HCT116 (cell line): ENCODE results near the gene TMEM125. TPM values are rescaled to one million over a fixed set of nuclear protein-coding genes. Genes with fewer than 3 reads are reported as not detected.

Experiments
- ATAC-seq: fragments of 200-7000 bp; cut with Tn5 transposase; 2 replicates; pipeline ENCODE4 v1.9.1; 2020; ENCODE audit warnings: mild to moderate bottlenecking, moderate library complexity
- BruUV-seq: library from RNA; stranded (reverse); fragments of 400-500 nt; replicated peaks from 2 replicates; lab custom pipeline; 2021; lab: Mats Ljungman, UMichigan
- CTCF ChIA-PET: fragments of 300-600 bp; sonication (Branson Sonifier 250); formaldehyde crosslinking; loops from one replicate; lab custom pipeline; 2021; ENCODE audit warnings: antibody characterized with exemption; lab: Charles Lee
- POLR2A ChIA-PET: fragments of 300-600, 350-600 bp; sonication (Branson Sonifier 250); formaldehyde crosslinking; loops from one replicate; lab custom pipeline; 2021; ENCODE audit warnings: antibody characterized with exemption; lab: Charles Lee
- RAD21 ChIA-PET, 2 experiments: fragments of 300-600 bp; sonication (Branson Sonifier 250); formaldehyde crosslinking; loops; one replicate each; lab custom pipeline; 2023; ENCODE audit warnings: low total read pairs in 2 of 2; ENCODE audit not compliant: uncharacterized antibody in 2 of 2, unreplicated experiment in 2 of 2, low non-redundant PET in 1 of 2; lab: Charles Lee
- DNase-seq: peaks from one replicate; pipeline ENCODE4 v3.0.0-alpha.2; 2010; ENCODE audit warnings: low read depth, low spot score
- H2AFZ ChIP-seq: fragments of 200-600 bp; shearing (Covaris generic), sonication (generic); 2 replicates; pipeline ENCODE4 v1.6.1; 2017; ENCODE audit warnings: low read depth, mixed run types, mixed read lengths, antibody characterized with exemption, low read length; ENCODE audit not compliant: poor library complexity, severe bottlenecking
- H3K27ac ChIP-seq: 2 replicates; pipeline ENCODE4 v1.5.1; 2012; ENCODE audit warnings: low read depth, low read length
- H3K27me3 ChIP-seq: fragments of 200-600 bp; sonication (generic); 2 replicates; pipeline ENCODE4 v1.6.1; 2016; ENCODE audit warnings: mixed run types, low read length, mixed read lengths; ENCODE audit not compliant: insufficient read depth
- H3K36me3 ChIP-seq, 2 experiments: fragments of 200-500 bp in 1 of 2; fragments of 200-600 bp in 1 of 2; sonication (Bioruptor generic) in 1 of 2; sonication (generic) in 1 of 2; 2 replicates each; pipeline versions ENCODE4 v1.5.1 to v1.6.1; 2014 to 2016; ENCODE audit warnings: low read length in 2 of 2, inconsistent platforms in 1 of 2, mixed read lengths in 1 of 2, mixed run types in 1 of 2; ENCODE audit not compliant: insufficient read depth in 2 of 2, control insufficient read depth in 1 of 2
- H3K4me1 ChIP-seq, 2 experiments: fragments of 200-600 bp in 1 of 2; sonication (generic) in 1 of 2; 2 replicates each; pipeline versions ENCODE4 v1.5.1 to v1.6.1; 2012 to 2017; ENCODE audit warnings: low read length in 2 of 2, inconsistent platforms in 1 of 2, mild to moderate bottlenecking in 1 of 2, mixed read lengths in 1 of 2, mixed run types in 1 of 2, moderate library complexity in 1 of 2; ENCODE audit not compliant: insufficient read depth in 2 of 2, control insufficient read depth in 1 of 2
- H3K4me2 ChIP-seq: fragments of 200-600 bp; sonication (generic); 2 replicates; pipeline ENCODE4 v1.6.1; 2017; ENCODE audit warnings: mixed run types, low read length, mixed read lengths
- H3K4me3 ChIP-seq, 2 experiments: fragments of 200-600 bp in 1 of 2; sonication (generic) in 1 of 2; replicated peaks in 1 of 2; 2 replicates each; pipeline ENCODE4 v1.5.1; 2011 to 2016; ENCODE audit warnings: low read length in 2 of 2, control low read depth in 1 of 2, low read depth in 1 of 2, mild to moderate bottlenecking in 1 of 2, mixed read lengths in 1 of 2, mixed run types in 1 of 2
- H3K79me2 ChIP-seq: fragments of 200-600 bp; sonication (generic); 2 replicates; pipeline ENCODE4 v1.6.1; 2017; ENCODE audit warnings: mild to moderate bottlenecking, mixed run types, low read length, moderate library complexity, mixed read lengths; ENCODE audit not compliant: insufficient read depth
- H3K9ac ChIP-seq: fragments of 200-600 bp; sonication (generic); 2 replicates; pipeline ENCODE4 v1.6.1; 2016; ENCODE audit warnings: low read length, mixed read lengths
- H3K9me2 ChIP-seq: fragments of 200-600 bp; sonication (generic), shearing (Covaris generic); 2 replicates; pipeline ENCODE4 v1.6.1; 2017; ENCODE audit warnings: mixed run types, mild to moderate bottlenecking, moderate library complexity; ENCODE audit not compliant: insufficient read depth
- H3K9me3 ChIP-seq, 2 experiments: fragments of 200-500 bp in 1 of 2; fragments of 200-600 bp in 1 of 2; sonication (Bioruptor generic) in 1 of 2; sonication (generic) in 1 of 2; 2 replicates each; pipeline ENCODE4 v1.6.1; 2014 to 2017; ENCODE audit warnings: low read length in 2 of 2, mixed read lengths in 2 of 2, inconsistent platforms in 1 of 2, low read depth in 1 of 2, mild to moderate bottlenecking in 1 of 2, mixed run types in 1 of 2, moderate library complexity in 1 of 2; ENCODE audit not compliant: control insufficient read depth in 1 of 2, insufficient read depth in 1 of 2
- H4K20me1 ChIP-seq: fragments of 200-600 bp; sonication (generic), shearing (Covaris generic); 2 replicates; pipeline ENCODE4 v1.6.1; 2017; ENCODE audit warnings: mixed run types, mild to moderate bottlenecking, moderate library complexity; ENCODE audit not compliant: insufficient read depth
- CEBPB ChIP-seq: IDR thresholded peaks from 2 replicates; pipeline ENCODE4 v1.6.1; 2012; ENCODE audit warnings: low read depth
- EGR1 ChIP-seq: IDR thresholded peaks from 2 replicates; pipeline ENCODE4 v1.6.1; 2012; ENCODE audit warnings: low read depth
- ELF1 ChIP-seq: IDR thresholded peaks from 2 replicates; pipeline ENCODE4 v1.6.1; 2012; ENCODE audit warnings: low read depth, borderline replicate concordance
- EZH2 ChIP-seq: fragments of 200-600 bp; sonication (generic); IDR thresholded peaks from 2 replicates; pipeline ENCODE4 v1.6.1; 2017; ENCODE audit warnings: antibody characterized with exemption, mixed run types
- EZH2phosphoT487 ChIP-seq: fragments of 200-600 bp; IDR thresholded peaks from 2 replicates; pipeline ENCODE4 v1.6.1; 2018; ENCODE audit warnings: antibody characterized with exemption, borderline replicate concordance
- POLR2A ChIP-seq: IDR thresholded peaks from 2 replicates; pipeline ENCODE4 v1.7.0; 2011; ENCODE audit warnings: borderline replicate concordance; ENCODE audit not compliant: insufficient read depth, insufficient read length; ENCODE audit errors: extremely low read depth
- POLR2AphosphoS5 ChIP-seq: IDR thresholded peaks from 2 replicates; pipeline ENCODE4 v1.6.1; 2011; ENCODE audit warnings: mild to moderate bottlenecking, low read depth, low read length, moderate library complexity
- RAD21 ChIP-seq: IDR thresholded peaks from 2 replicates; pipeline ENCODE4 v1.6.1; 2012; ENCODE audit warnings: low read depth, mild to moderate bottlenecking
- SIN3A ChIP-seq: IDR thresholded peaks from 2 replicates; pipeline ENCODE4 v1.6.1; 2012; ENCODE audit warnings: low read depth
- SP1 ChIP-seq: IDR thresholded peaks from 2 replicates; pipeline ENCODE4 v1.6.1; 2012; ENCODE audit warnings: low read depth
- SRF ChIP-seq: IDR thresholded peaks from 2 replicates; pipeline ENCODE4 v1.6.1; 2012; ENCODE audit warnings: low read depth
- TCF7L2 ChIP-seq: IDR thresholded peaks from 2 replicates; pipeline ENCODE4 v1.7.0; 2011; ENCODE audit warnings: borderline replicate concordance, inconsistent platforms; ENCODE audit not compliant: insufficient read depth, insufficient read length; ENCODE audit errors: extremely low read depth
- YY1 ChIP-seq: IDR thresholded peaks from 2 replicates; pipeline ENCODE4 v1.6.1; 2011; ENCODE audit warnings: low read length, low read depth, moderate library complexity, mild to moderate bottlenecking; ENCODE audit not compliant: insufficient replicate concordance; ENCODE audit errors: extremely low read depth
- ZFX ChIP-seq: fragments of 450-650 bp; IDR thresholded peaks from 2 replicates; pipeline ENCODE4 v1.6.1; 2017
- ZNF274 ChIP-seq: fragments of 200-500 bp; sonication (Bioruptor generic); IDR thresholded peaks from 2 replicates; pipeline ENCODE4 v1.6.1; 2014; ENCODE audit warnings: mild to moderate bottlenecking, low read depth, low read length, inconsistent platforms
- intact Hi-C: fragments of 100-400 bp; cut with micrococcal nuclease; formaldehyde crosslinking; loops from 2 replicates; pipeline ENCODE4 v1.10.0; 2022
- total RNA-seq: library from RNA; stranded (reverse); gene quantifications from one replicate; pipeline ENCODE4 v1.2.1, GENCODE V29; 2021; ENCODE audit not compliant: unreplicated experiment
- TF ChIP-seq, protein P1 (sequence below): IDR thresholded peaks from 2 replicates; pipeline ENCODE4 v1.6.1; 2011; ENCODE audit warnings: mild to moderate bottlenecking, low read length, moderate library complexity; ENCODE audit not compliant: insufficient replicate concordance; ENCODE audit errors: extremely low read depth
- TF ChIP-seq, protein P2 (sequence below), 3 experiments: fragments of 200-600 bp in 1 of 3; sonication (generic) in 1 of 3; IDR thresholded peaks in 2 of 3; conservative IDR thresholded peaks in 1 of 3; 2 replicates each; pipeline ENCODE4 v1.5.1; 2012 to 2017; ENCODE audit warnings: low read depth in 2 of 3, low read length in 2 of 3, antibody characterized with exemption in 1 of 3, borderline replicate concordance in 1 of 3, control low read depth in 1 of 3, mild to moderate bottlenecking in 1 of 3, mixed read lengths in 1 of 3, mixed run types in 1 of 3, moderate library complexity in 1 of 3; ENCODE audit not compliant: insufficient read depth in 1 of 3

TMEM125 gene
- total RNA-seq, 1 experiment from 2014 or later, result 13.9 TPM

DNA sequence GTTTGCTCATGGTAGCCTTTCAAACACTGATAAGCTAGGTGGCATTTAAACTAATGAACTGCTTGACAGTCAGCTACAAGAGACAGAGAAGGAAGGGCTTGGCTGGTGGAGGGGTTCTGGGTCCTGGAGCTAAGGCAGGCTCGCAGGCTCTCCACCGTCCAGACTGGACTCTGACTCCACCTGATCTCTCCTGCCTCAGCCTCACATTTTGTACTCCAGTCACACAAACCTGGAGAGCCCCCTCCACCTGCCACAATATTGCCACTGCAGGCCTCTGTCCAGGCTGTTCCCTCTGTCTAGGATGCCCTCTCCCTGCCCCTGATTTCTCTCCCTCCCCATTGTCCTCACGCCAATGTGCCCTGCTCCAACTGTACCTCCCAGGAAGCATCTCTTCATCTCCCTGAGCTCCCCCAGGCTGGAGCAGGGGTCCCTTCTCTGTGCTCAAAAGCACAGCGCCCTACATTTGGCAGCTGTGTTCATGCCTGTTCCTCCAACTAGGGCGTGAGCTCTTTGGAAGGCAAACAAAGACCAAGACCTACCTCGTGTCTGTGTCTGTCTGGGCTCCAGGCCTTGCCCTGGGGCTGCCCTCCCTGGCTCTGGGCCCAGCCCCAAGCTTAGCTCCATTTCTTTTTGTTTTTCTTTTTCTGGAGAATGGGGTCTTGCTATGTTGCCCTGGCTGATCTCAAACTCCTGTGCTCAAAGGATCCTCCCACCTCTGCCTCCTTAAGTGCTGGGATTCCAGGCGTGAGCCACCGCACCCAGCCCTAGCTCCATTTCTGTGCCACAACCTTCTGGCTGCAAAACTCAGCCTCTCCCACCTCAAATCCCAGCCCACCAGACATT, 33.9 kb downstream of the TMEM125 start:
- peaks cover 0 to 7% of the 10 kb centered on the region in 2 experiments; a peak in 1 of 4 replicates for H3K4me1 ChIP-seq
- H3K9ac ChIP-seq, result no peak overlapping the region
- ChIA-PET CTCF (no interaction called here), POLR2A (no interaction called here), RAD21 (no interaction called here)
- intact Hi-C loops, result no loop called here
- no TSS peak for BruUV-seq
- H3K4me2 ChIP-seq, result no peak overlapping the region
- no peak overlapping the region for H3K4me3 ChIP-seq
- H3K36me3 ChIP-seq, result no peaks in the 10 kb centered on the region
- H4K20me1 ChIP-seq, result no peaks in the 10 kb centered on the region
- ATAC-seq (no peak), DNase-seq (no peak)
- H3K9me2 ChIP-seq, result no peaks in the 10 kb centered on the region
- TF ChIP-seq YY1 (no peak), EZH2 (no peak), RAD21 (no peak), SIN3A (no peak), CEBPB (no peak), EZH2phosphoT487 (no peak), POLR2AphosphoS5 (no peak)
- H3K9me3 ChIP-seq, result no peaks in the 10 kb centered on the region
- no peak overlapping the region for H2AFZ ChIP-seq
- no peaks in the 10 kb centered on the region for H3K79me2 ChIP-seq
- H3K27ac ChIP-seq, result no peak overlapping the region
- H3K27me3 ChIP-seq, result no peaks in the 10 kb centered on the region

DNA sequence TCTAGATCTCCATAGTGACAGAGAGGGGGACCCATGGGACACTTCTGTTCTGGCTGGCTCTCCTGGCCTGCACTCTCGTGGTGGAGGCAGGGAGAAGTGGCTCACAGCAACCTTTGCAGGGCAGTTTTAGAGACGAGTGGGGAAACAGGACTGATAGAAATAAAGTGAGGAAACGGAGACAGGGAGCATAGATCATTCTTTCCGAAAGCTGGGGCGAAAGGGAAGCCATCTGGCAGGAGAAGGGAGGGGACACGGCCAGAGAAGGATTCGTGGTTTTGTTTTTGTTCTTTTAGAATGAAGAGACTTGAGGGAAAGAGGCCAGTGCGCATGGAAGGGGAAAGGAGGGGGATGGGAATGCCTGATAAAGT, 34.5 kb downstream of the TMEM125 start:
- H3K79me2 ChIP-seq, result no peaks in the 10 kb centered on the region
- DNase-seq (no peak), ATAC-seq (no peak)
- no peaks in the 10 kb centered on the region for H4K20me1 ChIP-seq
- CTCF ChIA-PET, result no interaction called here
- BruUV-seq, result no TSS peak
- H3K36me3 ChIP-seq, result no peaks in the 10 kb centered on the region
- no peak overlapping the region for H3K4me3 ChIP-seq
- no peaks in the 10 kb centered on the region for H3K9me3 ChIP-seq
- RAD21 ChIA-PET, result no interaction called here
- H3K9me2 ChIP-seq, result no peaks in the 10 kb centered on the region
- H3K4me1 ChIP-seq, result peaks cover 0 to 7% of the 10 kb centered on the region in 2 experiments; a peak in 1 of 4 replicates
- H3K27me3 ChIP-seq, result no peaks in the 10 kb centered on the region
- POLR2A ChIA-PET, result no interaction called here
- intact Hi-C loops, result no loop called here
- no peak overlapping the region for H3K27ac ChIP-seq
- H3K9ac ChIP-seq, result no peak overlapping the region
- no peak overlapping the region for H2AFZ ChIP-seq
- H3K4me2 ChIP-seq, result no peak overlapping the region
- TF ChIP-seq CEBPB (no peak), SIN3A (no peak), SP1 (no peak), EZH2 (no peak), ZFX (no peak), ZNF274 (no peak), TCF7L2 (no peak), RAD21 (no peak), ELF1 (no peak), POLR2A (no peak), SRF (no peak), EGR1 (no peak)
- TF ChIP-seq, protein P1, sequence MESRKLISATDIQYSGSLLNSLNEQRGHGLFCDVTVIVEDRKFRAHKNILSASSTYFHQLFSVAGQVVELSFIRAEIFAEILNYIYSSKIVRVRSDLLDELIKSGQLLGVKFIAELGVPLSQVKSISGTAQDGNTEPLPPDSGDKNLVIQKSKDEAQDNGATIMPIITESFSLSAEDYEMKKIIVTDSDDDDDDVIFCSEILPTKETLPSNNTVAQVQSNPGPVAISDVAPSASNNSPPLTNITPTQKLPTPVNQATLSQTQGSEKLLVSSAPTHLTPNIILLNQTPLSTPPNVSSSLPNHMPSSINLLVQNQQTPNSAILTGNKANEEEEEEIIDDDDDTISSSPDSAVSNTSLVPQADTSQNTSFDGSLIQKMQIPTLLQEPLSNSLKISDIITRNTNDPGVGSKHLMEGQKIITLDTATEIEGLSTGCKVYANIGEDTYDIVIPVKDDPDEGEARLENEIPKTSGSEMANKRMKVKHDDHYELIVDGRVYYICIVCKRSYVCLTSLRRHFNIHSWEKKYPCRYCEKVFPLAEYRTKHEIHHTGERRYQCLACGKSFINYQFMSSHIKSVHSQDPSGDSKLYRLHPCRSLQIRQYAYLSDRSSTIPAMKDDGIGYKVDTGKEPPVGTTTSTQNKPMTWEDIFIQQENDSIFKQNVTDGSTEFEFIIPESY, result no peak
- TF ChIP-seq, protein P2, sequence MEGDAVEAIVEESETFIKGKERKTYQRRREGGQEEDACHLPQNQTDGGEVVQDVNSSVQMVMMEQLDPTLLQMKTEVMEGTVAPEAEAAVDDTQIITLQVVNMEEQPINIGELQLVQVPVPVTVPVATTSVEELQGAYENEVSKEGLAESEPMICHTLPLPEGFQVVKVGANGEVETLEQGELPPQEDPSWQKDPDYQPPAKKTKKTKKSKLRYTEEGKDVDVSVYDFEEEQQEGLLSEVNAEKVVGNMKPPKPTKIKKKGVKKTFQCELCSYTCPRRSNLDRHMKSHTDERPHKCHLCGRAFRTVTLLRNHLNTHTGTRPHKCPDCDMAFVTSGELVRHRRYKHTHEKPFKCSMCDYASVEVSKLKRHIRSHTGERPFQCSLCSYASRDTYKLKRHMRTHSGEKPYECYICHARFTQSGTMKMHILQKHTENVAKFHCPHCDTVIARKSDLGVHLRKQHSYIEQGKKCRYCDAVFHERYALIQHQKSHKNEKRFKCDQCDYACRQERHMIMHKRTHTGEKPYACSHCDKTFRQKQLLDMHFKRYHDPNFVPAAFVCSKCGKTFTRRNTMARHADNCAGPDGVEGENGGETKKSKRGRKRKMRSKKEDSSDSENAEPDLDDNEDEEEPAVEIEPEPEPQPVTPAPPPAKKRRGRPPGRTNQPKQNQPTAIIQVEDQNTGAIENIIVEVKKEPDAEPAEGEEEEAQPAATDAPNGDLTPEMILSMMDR (IDR thresholded peaks at IDR 0.05 in 2 of 3, conservative IDR thresholded peaks at IDR 0.05 in 1 of 3; ENCODE audit: borderline replicate concordance in 1 of 3, insufficient read depth in 1 of 3, low read depth in 2 of 3, low read length in 2 of 3), result no peak
